ENCODE measurements around the gene OSCP1. TPM values are rescaled to one million over a fixed set of nuclear protein-coding genes. Genes with fewer than 3 reads are reported as not detected.
A peak's percentile ranks its signal among the peaks of the same experiment; 100 is the strongest.

OSCP1 gene
- total RNA-seq, 4 donors from 2014 or later: 8.2 to 10.8 (median 9.6) TPM

DNA sequence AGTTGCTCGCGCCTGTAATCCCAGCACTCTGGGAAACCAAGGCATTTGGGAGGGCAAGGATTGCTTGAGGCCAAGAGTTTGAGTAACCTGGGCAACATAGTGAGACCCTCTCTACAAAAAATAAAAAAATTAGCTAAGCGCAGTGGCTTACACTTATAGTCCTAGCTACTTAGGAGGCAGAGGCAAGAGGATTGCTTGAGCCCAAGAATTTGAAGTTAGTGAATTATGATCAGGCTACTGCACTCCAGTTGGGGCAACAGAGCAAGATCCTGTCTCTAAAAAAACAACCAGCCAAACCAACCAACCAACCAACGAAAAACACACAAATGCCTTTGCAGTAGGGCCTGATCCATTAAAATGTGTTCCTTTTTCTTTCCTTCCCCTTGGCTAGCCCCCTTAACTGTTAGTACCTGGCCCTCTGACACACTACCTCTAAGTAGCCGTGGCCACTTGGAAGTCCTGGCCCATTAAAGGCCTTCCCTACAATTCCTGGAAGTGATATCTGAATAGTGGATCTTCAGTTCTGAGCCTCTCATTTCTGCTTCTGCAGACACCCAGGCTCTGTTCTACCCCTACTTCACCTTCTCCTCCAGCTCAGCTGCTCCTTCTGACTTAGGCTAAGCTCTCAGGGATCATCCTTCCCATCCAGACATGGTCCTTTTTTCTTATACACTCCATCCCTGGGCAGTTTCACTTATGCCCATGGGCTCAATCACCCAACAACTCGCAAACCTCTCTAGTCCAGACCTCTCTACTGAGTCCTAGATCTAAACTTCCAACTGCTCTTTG, 3.5 kb upstream of the OSCP1 start:
- 89% methylated on average over 6 of the region's 6 CpGs for WGBS
- Histone ChIP-seq H3K4me1 (peaks cover 5 to 23% (median 18%) of the 10 kb centered on the region in 4 donors), H3K27ac (replicated peaks in 1 of 4) (no peak overlapping the region), H3K9me3 (no peaks in the 10 kb centered on the region), H3K36me3 (peaks cover 32 to 45% (median 44%) of the 10 kb centered on the region in 4 donors), H3K4me3 (no peak overlapping the region), H3K27me3 (no peaks in the 10 kb centered on the region)
- DNase-seq (ENCODE audit: extremely low spot score): no peak
- intact Hi-C loops (cut with DNase I): no loop called here
- TF ChIP-seq, protein P1, sequence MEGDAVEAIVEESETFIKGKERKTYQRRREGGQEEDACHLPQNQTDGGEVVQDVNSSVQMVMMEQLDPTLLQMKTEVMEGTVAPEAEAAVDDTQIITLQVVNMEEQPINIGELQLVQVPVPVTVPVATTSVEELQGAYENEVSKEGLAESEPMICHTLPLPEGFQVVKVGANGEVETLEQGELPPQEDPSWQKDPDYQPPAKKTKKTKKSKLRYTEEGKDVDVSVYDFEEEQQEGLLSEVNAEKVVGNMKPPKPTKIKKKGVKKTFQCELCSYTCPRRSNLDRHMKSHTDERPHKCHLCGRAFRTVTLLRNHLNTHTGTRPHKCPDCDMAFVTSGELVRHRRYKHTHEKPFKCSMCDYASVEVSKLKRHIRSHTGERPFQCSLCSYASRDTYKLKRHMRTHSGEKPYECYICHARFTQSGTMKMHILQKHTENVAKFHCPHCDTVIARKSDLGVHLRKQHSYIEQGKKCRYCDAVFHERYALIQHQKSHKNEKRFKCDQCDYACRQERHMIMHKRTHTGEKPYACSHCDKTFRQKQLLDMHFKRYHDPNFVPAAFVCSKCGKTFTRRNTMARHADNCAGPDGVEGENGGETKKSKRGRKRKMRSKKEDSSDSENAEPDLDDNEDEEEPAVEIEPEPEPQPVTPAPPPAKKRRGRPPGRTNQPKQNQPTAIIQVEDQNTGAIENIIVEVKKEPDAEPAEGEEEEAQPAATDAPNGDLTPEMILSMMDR (IDR thresholded peaks at IDR 0.05): no peak
- TF ChIP-seq EP300 (IDR thresholded peaks at IDR 0.05) (no peak), POLR2AphosphoS5 (IDR thresholded peaks at IDR 0.05) (no peak)

DNA sequence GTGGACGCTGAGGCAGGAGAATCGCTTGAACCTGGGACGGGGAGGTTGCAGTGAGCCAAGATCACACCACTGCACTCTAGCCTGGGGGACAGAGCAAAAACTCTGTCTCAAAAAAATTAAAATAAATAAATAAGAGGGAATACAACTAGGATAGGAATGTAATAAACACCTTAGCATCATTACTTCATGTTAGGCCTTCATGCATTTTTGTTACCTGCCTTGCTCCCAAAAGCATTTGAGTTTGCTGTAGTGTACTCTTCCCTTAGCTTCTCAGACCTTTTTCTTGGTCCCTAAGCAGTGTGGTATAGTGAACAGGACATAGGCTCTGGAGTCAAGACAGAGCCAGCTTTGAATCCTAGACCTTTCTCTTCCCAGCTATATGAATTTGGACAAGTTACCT, 2.8 kb upstream of the OSCP1 start:
- H3K27me3 ChIP-seq: no peaks in the 10 kb centered on the region
- intact Hi-C loops (cut with DNase I): no loop called here
- no peak overlapping the region for H3K27ac ChIP-seq (replicated peaks in 1 of 4)
- H3K4me1 ChIP-seq: peaks cover 5 to 28% (median 19%) of the 10 kb centered on the region in 4 donors
- TF ChIP-seq POLR2AphosphoS5 (IDR thresholded peaks at IDR 0.05) (no peak), POLR2A (IDR thresholded peaks at IDR 0.05; ENCODE audit: low read depth) (no peak), EP300 (IDR thresholded peaks at IDR 0.05) (no peak)
- TF ChIP-seq, protein P1 (IDR thresholded peaks at IDR 0.05): no peak
- 97% methylated on average over 3 of the region's 3 CpGs for WGBS
- peaks cover 32 to 40% (median 38%) of the 10 kb centered on the region in 4 donors for H3K36me3 ChIP-seq
- no peaks in the 10 kb centered on the region for H3K9me3 ChIP-seq
- no peak overlapping the region for H3K4me3 ChIP-seq
- DNase-seq (ENCODE audit: extremely low spot score): no peak

DNA sequence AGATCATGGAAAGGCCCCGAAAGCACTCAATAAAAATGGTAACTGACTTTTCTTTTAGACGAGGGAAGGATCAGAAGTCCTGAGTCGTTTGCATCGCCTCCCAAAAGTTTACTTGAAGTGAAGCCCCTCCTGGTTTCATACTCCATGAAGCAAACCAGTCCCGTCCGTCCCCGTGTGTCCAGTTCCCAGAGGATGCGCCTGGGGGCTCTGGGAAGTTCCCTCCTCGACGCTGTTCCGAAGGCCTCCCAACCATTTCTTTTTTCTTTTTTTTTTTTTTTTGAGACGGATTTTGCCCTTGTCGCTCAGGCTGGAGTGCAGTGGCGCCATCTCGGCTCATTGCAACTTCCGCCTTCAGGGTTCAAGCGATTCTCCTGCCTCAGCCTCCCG, 661 bp upstream of the OSCP1 start:
- DNase-seq (ENCODE audit: extremely low spot score): no peak
- Histone ChIP-seq H3K27me3 (no peaks in the 10 kb centered on the region), H3K4me1 (peaks cover 5 to 28% (median 19%) of the 10 kb centered on the region in 4 donors), H3K27ac (replicated peaks in 1 of 4) (peak overlapping the region; percentile 91 to 97 (median 94)), H3K9me3 (no peaks in the 10 kb centered on the region), H3K36me3 (peaks cover 12 to 21% (median 18%) of the 10 kb centered on the region in 4 donors), H3K4me3 (peak overlapping the region; percentile 60 to 70 (median 68))
- intact Hi-C loops (cut with DNase I): no loop called here
- WGBS: 38% methylated on average over 18 of the region's 18 CpGs
- no peak for TF ChIP-seq POLR2AphosphoS5 (IDR thresholded peaks at IDR 0.05)
- no peak for TF ChIP-seq POLR2A (IDR thresholded peaks at IDR 0.05; ENCODE audit: low read depth)
- TF ChIP-seq, protein P1 (IDR thresholded peaks at IDR 0.05): no peak
- no peak for TF ChIP-seq EP300 (IDR thresholded peaks at IDR 0.05)

DNA sequence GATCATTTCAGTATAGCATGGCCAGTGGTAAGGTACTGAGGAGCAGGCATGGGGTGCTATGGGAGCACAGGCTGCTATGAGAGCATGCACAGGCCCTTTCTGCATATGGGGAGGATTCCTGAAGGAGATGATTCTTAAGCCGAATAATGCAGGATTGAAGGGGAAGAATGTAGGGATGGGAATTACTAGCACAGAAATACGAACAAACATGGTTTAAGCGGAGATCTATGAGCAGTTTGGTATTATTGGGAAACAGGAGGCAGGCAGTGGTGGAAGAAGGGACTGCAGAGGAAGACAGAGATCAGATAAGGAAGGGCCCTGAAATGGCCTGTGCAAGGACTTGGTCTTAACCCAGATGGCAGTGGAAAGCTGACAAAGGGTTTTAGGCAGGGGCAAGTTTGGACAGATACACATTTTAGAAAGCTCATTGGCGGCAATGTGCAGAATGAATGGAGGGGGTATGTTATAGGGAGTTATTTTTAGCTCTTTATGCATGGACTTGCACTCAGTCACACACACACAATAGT, 1.7 kb downstream of the OSCP1 start:
- intact Hi-C loops (cut with DNase I): no loop called here
- DNase-seq (ENCODE audit: extremely low spot score): no peak
- Histone ChIP-seq H3K27me3 (no peaks in the 10 kb centered on the region), H3K27ac (replicated peaks in 1 of 4) (no peak overlapping the region), H3K9me3 (no peaks in the 10 kb centered on the region), H3K4me1 (peaks cover 5 to 28% (median 19%) of the 10 kb centered on the region in 4 donors), H3K4me3 (no peak overlapping the region), H3K36me3 (peaks cover 0 to 4% (median 0%) of the 10 kb centered on the region in 4 donors)
- TF ChIP-seq, protein P1 (IDR thresholded peaks at IDR 0.05): no peak
- no peak for TF ChIP-seq POLR2A (IDR thresholded peaks at IDR 0.05; ENCODE audit: low read depth)
- no peak for TF ChIP-seq POLR2AphosphoS5 (IDR thresholded peaks at IDR 0.05)
- no peak for TF ChIP-seq EP300 (IDR thresholded peaks at IDR 0.05)
- WGBS: 93% methylated on average over 4 of the region's 4 CpGs

Data from esophagus muscularis mucosa (tissue), 4 donors.